Stimulated activated CD4-positive, alpha-beta T cell treated with anti-CD3 and anti-CD28 coated beads, Interleukin-1b, Interleukin-23, amount 100 ng/mL, for 24 hours (primary cell): Measurements from ENCODE around the gene FBN1.

Experiments used
- DNase-seq, 4 experiments: peaks; one replicate each; pipeline ENCODE4 v3.0.0-alpha.2; 2020; ENCODE audit warnings: low read depth in 4 of 4, low spot score in 1 of 4

Gene FBN1

DNA sequence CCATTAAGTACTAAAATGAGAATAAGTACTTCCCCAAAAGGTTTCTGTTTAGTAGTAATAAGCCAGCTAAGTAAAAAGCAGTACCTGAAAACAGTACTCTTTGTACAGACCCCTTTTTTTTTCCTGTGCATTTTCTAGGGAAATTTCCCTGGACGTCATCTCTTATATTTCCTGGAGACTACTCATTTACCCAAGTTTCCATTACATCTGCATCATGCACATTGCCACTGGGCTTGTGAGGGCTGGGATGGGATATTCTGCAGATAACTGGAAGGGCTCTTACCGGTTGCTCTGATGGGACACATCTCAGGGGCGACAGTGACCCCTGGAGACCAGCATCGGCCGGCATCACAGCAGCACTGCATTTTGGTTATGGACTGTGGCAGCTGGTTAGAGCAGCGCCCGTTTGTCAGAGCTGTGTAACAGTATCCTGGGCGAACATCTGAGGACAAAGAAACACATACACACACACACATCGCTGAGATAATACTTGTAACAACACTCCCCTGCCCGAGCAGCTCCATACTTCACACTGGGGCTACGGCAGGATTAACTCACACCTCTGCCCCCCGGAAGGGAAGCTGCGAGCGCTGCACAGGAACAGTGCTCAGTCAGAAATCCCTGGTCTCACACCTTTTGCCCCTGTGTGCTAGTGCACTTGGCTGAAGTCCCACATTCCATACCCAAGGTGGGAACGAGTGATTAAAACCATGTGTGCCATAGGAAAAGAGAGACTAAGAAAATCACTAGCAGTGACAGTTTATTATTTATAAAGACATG is 124.9 kb downstream of the FBN1 start:
- no peak for DNase-seq

DNA sequence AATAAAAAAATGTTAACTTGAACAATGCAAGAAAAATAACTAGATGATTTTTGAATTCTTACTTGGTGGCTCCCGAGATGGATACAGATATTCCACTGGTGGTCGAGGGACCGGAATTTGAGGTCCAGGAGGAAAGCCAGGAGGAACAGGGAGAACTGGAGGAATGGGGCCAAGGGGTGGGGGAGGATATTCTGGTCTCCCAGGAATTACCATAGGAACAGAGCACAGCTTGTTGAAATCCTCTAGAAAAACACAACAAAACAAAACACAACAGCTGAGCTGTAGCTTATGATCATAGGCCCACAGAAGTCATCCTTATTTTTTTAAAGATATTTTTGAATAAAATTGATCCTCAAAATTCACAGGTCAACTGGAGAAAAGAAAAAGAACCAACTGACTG is 129.4 kb downstream of the FBN1 start:
- no peak for DNase-seq

DNA sequence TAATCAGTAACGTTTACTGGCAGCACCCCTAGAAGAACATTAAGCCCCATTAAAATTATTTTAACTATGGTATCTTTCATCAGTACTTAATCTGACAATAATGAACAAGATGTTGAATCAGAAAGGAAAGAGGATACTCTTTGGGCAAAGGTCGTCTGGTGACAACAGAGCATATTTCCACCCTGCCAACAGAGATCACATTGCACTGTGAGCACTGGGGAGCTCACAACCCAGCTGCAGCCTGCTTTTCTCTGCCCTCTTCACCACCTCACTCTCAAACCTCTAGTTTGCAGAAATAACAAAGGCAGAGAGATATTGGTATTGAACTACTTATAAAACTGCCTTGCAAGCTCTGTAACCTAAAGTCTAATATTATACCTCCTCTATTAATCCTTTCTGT is 130.0 kb downstream of the FBN1 start:
- DNase-seq: no peak

GRCh38 chr15:48514103-48514816 is 131.2 kb downstream of the FBN1 start:
- DNase-seq: no peak

GRCh38 chr15:48510976-48511375 is 134.5 kb downstream of the FBN1 start:
- no peak for DNase-seq

DNA sequence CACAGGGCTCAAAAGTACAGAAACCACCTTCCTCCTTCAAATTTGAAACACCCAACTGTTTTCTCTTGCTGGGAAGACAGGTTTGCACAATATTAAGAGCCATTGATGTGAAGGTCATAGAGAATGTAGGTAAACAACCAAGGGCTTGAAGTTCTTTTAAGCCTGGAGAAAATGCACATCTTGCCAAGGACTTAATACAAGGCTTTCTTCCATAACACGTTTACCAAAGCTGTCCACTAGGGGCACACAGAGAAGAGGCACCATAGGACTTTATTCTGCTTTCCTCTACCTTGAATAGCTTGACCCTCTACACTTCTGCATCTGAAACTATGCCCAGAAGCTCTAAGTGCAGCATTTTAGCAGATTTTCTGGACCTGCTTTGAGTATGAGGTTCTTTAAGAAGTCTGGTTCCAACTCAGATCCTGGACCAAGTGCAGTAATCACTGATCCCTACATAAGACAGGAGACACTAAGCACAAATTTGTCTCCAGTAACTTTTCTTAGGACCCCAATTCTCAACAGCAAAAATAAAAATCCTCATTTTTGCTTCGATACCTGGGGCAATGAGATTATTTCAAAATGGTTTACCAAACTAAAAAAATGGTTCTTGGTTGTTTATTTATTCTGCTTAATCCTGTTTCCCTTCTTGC is 138.0 kb downstream of the FBN1 start:
- peak in 1 of 4 experiments; percentile 1 for DNase-seq

- DNase-seq: no peak
Measured at GRCh38 chr15:48505067-48505466, 140.4 kb downstream of the FBN1 start.

DNA sequence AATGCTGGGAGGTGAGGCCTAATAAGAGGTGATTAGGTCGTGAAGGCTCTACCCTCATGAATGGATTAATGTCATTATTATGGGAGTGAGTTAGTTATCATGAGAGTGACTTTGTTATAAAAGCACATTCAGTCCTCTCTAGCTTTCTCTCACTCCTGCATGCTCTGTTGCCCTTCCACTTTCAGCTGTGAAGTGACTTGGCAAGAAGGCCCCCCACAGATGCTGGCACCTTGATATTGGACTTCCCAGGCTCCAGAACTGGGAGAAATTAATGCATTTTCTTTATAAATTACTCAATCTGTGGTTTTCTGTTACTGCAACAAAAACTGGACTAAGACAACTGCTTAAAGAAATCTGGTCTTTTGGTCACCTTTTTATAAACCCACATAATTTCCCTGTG is 144.3 kb downstream of the FBN1 start:
- no peak for DNase-seq

GRCh38 chr15:48500595-48500994 is 144.9 kb downstream of the FBN1 start:
- no peak for DNase-seq

DNA sequence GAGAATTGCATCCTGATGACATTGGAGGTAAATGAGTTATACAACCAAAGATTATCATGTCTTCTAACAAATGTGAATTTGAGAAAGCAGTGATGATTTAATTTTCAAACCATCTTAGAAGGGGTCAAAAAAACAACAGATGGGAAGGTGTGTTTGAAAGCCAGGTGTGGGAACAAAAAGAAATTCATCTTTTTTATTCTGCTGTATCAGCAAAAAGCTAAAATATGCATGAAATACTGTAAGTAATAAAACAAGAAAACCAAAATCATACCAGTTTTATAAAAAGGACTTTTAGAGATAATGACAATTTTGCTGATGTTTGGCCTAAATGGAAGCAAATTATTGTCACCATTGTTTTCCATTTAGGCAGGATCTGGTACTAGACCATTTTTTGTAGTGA is 145.5 kb downstream of the FBN1 start:
- DNase-seq: no peak

GRCh38 chr15:48498828-48499227 is 146.7 kb downstream of the FBN1 start:
- no peak for DNase-seq

DNA sequence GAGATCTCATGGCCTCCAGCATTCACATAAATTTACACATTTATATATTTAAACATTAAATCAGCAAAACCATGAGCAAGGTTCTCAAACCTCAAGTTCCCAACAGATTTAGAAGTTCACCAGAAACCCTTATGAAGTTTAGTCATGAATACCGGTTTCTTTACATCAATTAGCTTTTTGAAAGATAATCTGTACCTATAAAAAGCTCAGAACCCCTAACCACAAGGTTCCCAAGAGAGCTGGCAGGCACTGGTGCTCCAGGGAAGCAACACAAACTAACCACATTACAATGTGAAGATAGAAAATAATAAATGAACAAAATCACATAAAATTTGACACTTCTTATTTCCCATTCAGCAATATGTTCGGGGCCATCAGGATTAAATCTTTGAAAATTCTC is 150.9 kb downstream of the FBN1 start:
- DNase-seq: no peak

GRCh38 chr15:48493763-48494225 is 151.7 kb downstream of the FBN1 start:
- no peak for DNase-seq

DNA sequence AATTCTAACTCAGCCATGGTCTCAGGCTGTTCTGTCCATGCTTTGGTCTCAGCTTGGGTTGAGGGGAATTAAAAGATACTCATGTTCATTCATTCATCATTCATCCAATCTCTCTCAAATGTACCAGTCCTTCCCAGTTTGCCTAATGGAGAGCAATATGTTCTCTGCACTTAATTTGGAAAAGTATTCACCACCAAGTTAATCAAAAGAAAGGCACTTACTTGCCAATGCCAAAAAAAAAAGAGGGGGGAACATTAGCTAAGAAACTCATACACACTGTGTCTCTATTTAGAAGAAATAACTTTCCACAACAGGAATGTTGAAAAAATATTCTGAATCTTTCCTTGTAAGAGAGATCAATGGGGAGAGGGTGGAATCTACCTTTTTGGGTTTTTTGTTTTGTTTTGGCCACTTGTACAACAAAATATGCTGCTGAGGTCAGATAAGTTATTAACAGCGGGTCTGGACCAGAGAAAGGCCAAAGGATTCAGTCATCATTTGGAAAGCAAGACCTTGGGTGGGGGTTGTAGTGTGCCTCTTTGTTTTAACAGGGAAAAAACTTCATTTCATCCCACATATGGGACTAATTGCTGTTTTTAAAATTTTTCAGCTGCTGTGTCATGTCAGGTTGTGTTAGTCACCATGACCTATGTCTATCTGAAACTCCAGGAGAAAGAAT is 152.3 kb downstream of the FBN1 start:
- DNase-seq: no peak

GRCh38 chr15:48486228-48486627 is 159.3 kb downstream of the FBN1 start:
- no peak for DNase-seq

GRCh38 chr15:48481802-48482201 is 163.7 kb downstream of the FBN1 start:
- no peak for DNase-seq

- DNase-seq: no peak
Measured at GRCh38 chr15:48479751-48480150, 165.8 kb downstream of the FBN1 start.

DNA sequence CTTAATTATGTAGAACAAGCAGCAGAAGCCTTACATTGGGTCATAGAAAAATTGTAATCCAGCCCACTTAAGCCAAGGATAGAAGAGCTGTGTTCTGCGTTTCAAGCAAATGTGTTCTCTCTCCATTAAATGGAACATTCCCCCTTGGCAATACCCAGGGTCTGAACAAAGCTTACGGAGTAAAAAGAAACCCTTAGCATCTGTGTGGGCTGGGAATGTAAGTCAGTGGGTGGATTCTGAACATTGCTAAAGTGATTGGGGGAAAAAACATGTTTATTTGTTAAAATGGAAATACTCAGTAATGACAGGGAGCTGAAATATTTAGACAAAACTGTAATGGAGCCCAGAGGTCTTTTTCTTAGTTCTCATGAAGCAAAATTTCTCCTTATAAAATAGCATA is 166.9 kb downstream of the FBN1 start:
- DNase-seq: no peak

- DNase-seq: no peak
Measured at GRCh38 chr15:48477795-48478360, 167.6 kb downstream of the FBN1 start.

DNA sequence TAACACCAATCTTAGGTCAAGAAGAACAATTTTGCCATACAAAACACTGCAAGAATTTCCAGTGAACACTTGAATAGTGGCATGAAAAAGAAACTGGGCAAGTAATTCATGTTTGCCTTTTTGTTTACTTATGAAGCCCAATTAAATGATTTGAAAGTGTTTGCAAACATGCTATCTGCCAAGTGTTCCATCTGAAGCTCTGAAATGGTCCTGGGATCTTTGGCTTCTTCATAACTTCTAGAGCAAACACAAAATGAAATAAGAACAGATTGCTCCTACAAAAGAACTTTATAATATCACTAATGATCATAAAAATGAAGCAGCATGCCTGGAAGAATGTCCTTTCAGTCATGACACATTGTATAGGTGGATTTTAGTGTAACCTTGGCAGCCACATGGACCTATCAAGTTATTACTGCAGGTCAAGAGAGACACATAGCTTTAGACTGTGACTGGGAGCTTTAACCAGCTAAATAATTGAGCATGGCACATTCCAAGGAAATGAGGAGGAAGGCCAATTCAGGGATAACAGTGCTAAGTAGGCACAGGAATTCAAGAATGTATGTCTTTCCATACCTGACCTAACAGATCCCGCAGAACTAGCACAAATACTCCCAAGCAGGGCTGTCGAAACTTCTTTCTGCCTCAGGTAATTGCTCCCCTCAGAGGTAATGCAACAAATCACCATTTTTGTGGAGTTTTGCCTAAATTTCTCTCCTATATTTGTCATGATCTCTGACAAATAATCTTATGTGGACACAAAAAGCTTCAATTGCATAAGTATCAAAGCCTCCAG is 169.7 kb downstream of the FBN1 start:
- no peak for DNase-seq
